ENCODE measurements around the gene LCOR.
"Not testable (repeated sequence)": the region's sequence is repeated elsewhere in the genome, so short reads cannot be mapped to it uniquely, and the experiment has no call there.

LCOR gene

GRCh38 chr10:96831200-96831866 lies 765 bp upstream of the LCOR start:
- no peak for DNase-seq
- Mint-ChIP-seq H3K4me1 (ENCODE audit: low read depth) (peaks cover 45% of the 10 kb centered on the region), H3K27me3 (no peaks in the 10 kb centered on the region), H3K36me3 (ENCODE audit: low read depth) (peaks cover 16% of the 10 kb centered on the region), H3K9me3 (no peaks in the 10 kb centered on the region), H3K27ac (peak overlapping the region; percentile 94), H3K4me3 (peak overlapping the region; percentile 82)

DNA sequence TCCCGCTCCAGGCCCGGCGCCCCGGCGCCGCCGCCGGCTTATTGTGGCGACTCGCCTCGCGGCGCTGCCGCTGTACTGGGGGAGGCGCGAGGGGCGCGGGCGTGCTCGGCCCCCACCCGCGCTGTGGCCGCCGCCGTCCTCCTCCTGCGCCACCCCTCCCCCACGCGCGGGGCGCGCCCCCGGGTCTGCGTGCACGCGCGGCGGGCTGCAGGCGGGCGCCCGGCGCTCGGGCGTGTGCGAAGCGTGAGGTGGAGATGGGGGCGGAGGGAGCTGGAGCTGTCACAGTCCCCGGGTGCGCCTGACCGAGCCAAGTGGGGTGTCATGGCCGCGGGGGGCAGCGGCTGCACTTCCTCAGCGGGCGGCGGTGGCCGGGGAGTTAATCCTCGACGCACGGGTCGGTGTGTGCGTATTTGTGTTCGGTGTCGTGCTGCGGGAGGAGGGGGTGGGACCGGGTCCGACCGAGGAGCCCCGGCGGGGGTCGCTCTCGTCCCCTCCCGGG lies 672 bp downstream of the LCOR start:
- DNase-seq, result no peak
- Mint-ChIP-seq H3K4me3 (peak overlapping the region; percentile 85), H3K4me1 (ENCODE audit: low read depth) (peaks cover 55% of the 10 kb centered on the region), H3K9me3 (no peaks in the 10 kb centered on the region), H3K27me3 (no peaks in the 10 kb centered on the region), H3K27ac (peak overlapping the region; percentile 89), H3K36me3 (ENCODE audit: low read depth) (peaks cover 23% of the 10 kb centered on the region)

DNA sequence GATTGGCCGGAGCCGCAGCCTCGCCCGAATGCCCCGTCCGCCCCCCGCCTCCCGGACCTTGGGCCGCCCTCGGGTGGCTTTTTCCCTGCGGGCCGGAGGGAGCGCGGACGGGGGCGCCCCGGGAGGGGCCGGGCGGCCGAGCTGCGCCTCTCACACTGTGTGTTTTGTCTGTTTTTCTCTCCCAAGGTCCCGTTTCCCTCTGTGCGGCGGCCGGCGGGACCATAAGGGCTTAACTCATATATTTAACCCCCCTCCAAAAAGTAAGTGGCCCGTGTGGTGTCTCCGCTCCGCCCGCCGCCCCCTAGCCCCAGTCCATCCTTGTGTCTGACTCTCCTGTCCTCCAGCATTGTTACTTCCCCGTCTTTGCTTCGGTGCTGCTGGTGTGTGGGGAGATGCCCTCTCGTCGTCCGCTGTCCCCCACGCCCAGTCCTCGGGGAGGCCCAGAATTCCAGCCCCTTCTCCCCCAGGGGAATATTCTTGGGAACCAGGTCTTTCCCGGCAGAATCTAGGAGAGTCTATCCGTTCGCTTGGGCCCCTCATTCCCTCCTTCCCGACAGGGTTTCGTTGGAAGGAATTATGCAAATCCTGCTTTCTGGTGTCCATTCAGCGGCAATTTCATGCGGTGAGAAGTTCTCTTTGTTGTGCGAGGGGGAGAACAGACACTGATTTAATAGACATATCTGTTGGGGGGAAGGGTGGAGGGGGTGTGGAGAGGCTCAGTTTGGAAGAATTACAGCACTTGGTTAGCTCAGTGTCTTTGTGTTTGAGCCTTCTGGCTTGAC lies 1.3 kb downstream of the LCOR start:
- H3K4me1 Mint-ChIP-seq (ENCODE audit: low read depth), result peaks cover 59% of the 10 kb centered on the region
- no peaks in the 10 kb centered on the region for H3K9me3 Mint-ChIP-seq
- peak overlapping the region; percentile 90 for H3K27ac Mint-ChIP-seq
- peaks cover 27% of the 10 kb centered on the region for H3K36me3 Mint-ChIP-seq (ENCODE audit: low read depth)
- no peaks in the 10 kb centered on the region for H3K27me3 Mint-ChIP-seq
- peak overlapping the region; percentile 91 for H3K4me3 Mint-ChIP-seq
- no peak for DNase-seq

- Mint-ChIP-seq H3K27ac (peak overlapping the region; percentile 90), H3K27me3 (no peaks in the 10 kb centered on the region), H3K4me3 (peak overlapping the region; percentile 91), H3K9me3 (no peaks in the 10 kb centered on the region), H3K36me3 (ENCODE audit: low read depth) (peaks cover 32% of the 10 kb centered on the region), H3K4me1 (ENCODE audit: low read depth) (peaks cover 65% of the 10 kb centered on the region)
- DNase-seq, result no peak
These were observed 2.0 kb downstream of the LCOR start for GRCh38 chr10:96834120-96834519.

- Mint-ChIP-seq H3K27ac (no peak overlapping the region), H3K9me3 (no peaks in the 10 kb centered on the region), H3K4me3 (peak overlapping the region; percentile 30), H3K27me3 (no peaks in the 10 kb centered on the region), H3K36me3 (ENCODE audit: low read depth) (peaks cover 33% of the 10 kb centered on the region), H3K4me1 (ENCODE audit: low read depth) (peaks cover 70% of the 10 kb centered on the region)
- DNase-seq, result no peak
These were observed 3.8 kb downstream of the LCOR start for GRCh38 chr10:96835899-96836298.

- no peak overlapping the region for H3K27ac Mint-ChIP-seq
- H3K27me3 Mint-ChIP-seq, result no peaks in the 10 kb centered on the region
- peaks cover 75% of the 10 kb centered on the region for H3K4me1 Mint-ChIP-seq (ENCODE audit: low read depth)
- no peak overlapping the region for H3K4me3 Mint-ChIP-seq
- H3K9me3 Mint-ChIP-seq, result no peaks in the 10 kb centered on the region
- DNase-seq, result no peak
- peaks cover 28% of the 10 kb centered on the region for H3K36me3 Mint-ChIP-seq (ENCODE audit: low read depth)
These were observed 6.4 kb downstream of the LCOR start for GRCh38 chr10:96838529-96838928.

- H3K36me3 Mint-ChIP-seq (ENCODE audit: low read depth), result peaks cover 17% of the 10 kb centered on the region
- H3K4me3 Mint-ChIP-seq, result peak overlapping the region; percentile 8
- H3K9me3 Mint-ChIP-seq, result no peaks in the 10 kb centered on the region
- H3K27ac Mint-ChIP-seq, result peak overlapping the region; percentile 72
- H3K27me3 Mint-ChIP-seq, result no peaks in the 10 kb centered on the region
- no peak for DNase-seq
- peaks cover 71% of the 10 kb centered on the region for H3K4me1 Mint-ChIP-seq (ENCODE audit: low read depth)
These were observed 8.9 kb downstream of the LCOR start for GRCh38 chr10:96840841-96841518.

- Mint-ChIP-seq H3K27ac (no peak overlapping the region), H3K4me1 (ENCODE audit: low read depth) (peaks cover 68% of the 10 kb centered on the region), H3K36me3 (ENCODE audit: low read depth) (peaks cover 9% of the 10 kb centered on the region), H3K27me3 (no peaks in the 10 kb centered on the region), H3K4me3 (no peak overlapping the region), H3K9me3 (no peaks in the 10 kb centered on the region)
- no peak for DNase-seq
These were observed 11.0 kb downstream of the LCOR start for GRCh38 chr10:96842896-96843723.

DNA sequence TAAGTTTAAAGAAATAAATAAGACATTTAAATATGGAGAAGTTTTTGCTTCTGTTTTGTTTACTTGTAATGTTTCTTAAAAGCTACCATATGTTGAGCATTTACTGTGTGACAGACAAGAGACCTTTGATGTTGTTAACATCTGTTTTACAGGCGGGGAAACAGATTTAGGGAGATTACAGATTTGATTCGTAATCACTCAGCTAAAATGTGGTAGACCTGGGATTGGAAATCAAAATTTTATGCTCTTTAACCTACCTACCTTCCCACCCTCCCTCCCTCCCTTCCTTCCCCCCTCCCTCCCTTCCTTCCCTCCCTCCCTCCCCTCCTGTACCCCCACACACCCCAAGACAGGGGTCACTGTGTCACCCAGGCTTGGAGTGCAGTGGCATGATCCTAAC lies 11.7 kb downstream of the LCOR start:
- Mint-ChIP-seq H3K27ac (no peak overlapping the region), H3K36me3 (ENCODE audit: low read depth) (peaks cover 3% of the 10 kb centered on the region), H3K4me3 (no peak overlapping the region), H3K27me3 (no peaks in the 10 kb centered on the region), H3K9me3 (no peaks in the 10 kb centered on the region), H3K4me1 (ENCODE audit: low read depth) (peaks cover 62% of the 10 kb centered on the region)
- DNase-seq, result no peak

DNA sequence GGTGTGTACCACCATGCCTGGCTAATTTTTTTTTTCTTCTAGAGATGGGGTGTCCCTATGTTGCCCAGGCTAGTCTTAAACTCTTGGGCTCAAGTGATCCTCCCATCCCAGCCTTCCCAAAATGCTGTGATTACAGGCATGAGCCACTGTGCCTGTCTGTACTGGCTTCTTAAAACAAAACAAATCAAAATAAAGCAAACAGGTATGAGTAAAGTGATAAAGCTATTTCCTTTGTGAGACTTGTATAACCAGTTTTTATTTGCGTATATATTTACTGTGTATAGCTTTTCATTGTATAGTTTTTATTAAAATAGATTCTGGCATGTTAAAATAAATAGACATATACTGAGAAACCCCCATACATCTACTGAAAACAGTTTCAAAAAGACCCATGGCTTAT lies 14.3 kb downstream of the LCOR start:
- no peak overlapping the region for H3K4me3 Mint-ChIP-seq
- no peak overlapping the region for H3K27ac Mint-ChIP-seq
- no peaks in the 10 kb centered on the region for H3K27me3 Mint-ChIP-seq
- no peak for DNase-seq
- peaks cover 14% of the 10 kb centered on the region for H3K36me3 Mint-ChIP-seq (ENCODE audit: low read depth)
- H3K9me3 Mint-ChIP-seq, result no peaks in the 10 kb centered on the region
- peaks cover 58% of the 10 kb centered on the region for H3K4me1 Mint-ChIP-seq (ENCODE audit: low read depth)

DNA sequence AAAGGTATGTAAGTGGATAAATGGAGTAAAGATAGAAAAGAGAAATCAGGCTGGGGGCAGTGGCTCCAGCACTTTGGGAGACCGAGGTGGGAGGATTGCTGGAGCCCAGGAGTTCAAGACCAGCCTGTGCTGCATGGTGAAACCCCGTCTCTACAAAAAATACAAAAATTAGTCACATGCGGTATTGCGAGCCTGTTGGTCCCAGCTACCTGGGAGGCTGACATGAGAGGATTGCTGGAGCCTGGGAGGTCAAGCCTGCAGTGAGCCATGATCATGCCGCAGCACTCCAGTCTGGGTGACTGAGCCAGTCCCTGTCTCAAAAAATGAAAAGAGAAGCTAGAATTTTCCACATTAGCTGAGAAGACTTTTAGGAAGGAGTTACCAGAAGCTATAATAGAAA lies 14.8 kb downstream of the LCOR start:
- no peaks in the 10 kb centered on the region for H3K27me3 Mint-ChIP-seq
- H3K4me1 Mint-ChIP-seq (ENCODE audit: low read depth), result peaks cover 59% of the 10 kb centered on the region
- H3K9me3 Mint-ChIP-seq, result no peaks in the 10 kb centered on the region
- no peak for DNase-seq
- H3K4me3 Mint-ChIP-seq, result no peak overlapping the region
- peaks cover 18% of the 10 kb centered on the region for H3K36me3 Mint-ChIP-seq (ENCODE audit: low read depth)
- H3K27ac Mint-ChIP-seq, result peak overlapping the region; percentile 7

DNA sequence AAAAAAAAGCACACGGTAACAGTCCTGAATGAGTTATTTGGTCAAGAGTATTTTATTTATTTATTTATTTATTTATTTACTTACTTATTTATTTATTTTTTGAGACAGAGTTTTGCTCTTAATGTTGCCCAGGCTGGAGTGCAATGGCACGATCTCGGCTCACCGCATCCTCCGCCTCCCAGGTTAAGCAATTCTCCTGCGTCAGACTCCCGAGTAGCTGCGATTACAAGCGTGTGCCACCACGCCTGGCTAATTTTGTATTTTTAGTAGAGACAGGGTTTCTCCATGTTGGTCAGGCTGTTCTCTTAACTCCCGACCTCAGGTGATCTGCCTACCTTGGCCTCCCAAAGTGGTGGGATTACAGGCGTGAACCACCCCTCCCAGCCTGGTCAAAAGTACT lies 15.3 kb downstream of the LCOR start:
- not testable (repeated sequence) for H3K4me3 Mint-ChIP-seq, H3K27me3 Mint-ChIP-seq, DNase-seq, H3K27ac Mint-ChIP-seq, H3K9me3 Mint-ChIP-seq
- peaks cover 19% of the 10 kb centered on the region for H3K36me3 Mint-ChIP-seq (ENCODE audit: low read depth)
- H3K4me1 Mint-ChIP-seq (ENCODE audit: low read depth), result peaks cover 56% of the 10 kb centered on the region

GRCh38 chr10:96850113-96850512 lies 18.0 kb downstream of the LCOR start:
- H3K27me3 Mint-ChIP-seq, result no peaks in the 10 kb centered on the region
- peaks cover 37% of the 10 kb centered on the region for H3K36me3 Mint-ChIP-seq (ENCODE audit: low read depth)
- no peak overlapping the region for H3K27ac Mint-ChIP-seq
- no peaks in the 10 kb centered on the region for H3K9me3 Mint-ChIP-seq
- H3K4me3 Mint-ChIP-seq, result no peak overlapping the region
- H3K4me1 Mint-ChIP-seq (ENCODE audit: low read depth), result peaks cover 46% of the 10 kb centered on the region
- DNase-seq, result no peak

- no peaks in the 10 kb centered on the region for H3K9me3 Mint-ChIP-seq
- H3K27me3 Mint-ChIP-seq, result no peaks in the 10 kb centered on the region
- H3K36me3 Mint-ChIP-seq (ENCODE audit: low read depth), result peaks cover 38% of the 10 kb centered on the region
- peaks cover 45% of the 10 kb centered on the region for H3K4me1 Mint-ChIP-seq (ENCODE audit: low read depth)
- no peak overlapping the region for H3K4me3 Mint-ChIP-seq
- H3K27ac Mint-ChIP-seq, result no peak overlapping the region
- no peak for DNase-seq
These were observed 18.7 kb downstream of the LCOR start for GRCh38 chr10:96850825-96851224.

Measured in activated T-cell treated with anti-CD3 and anti-CD28 coated beads, Interleukin-2, amount 50 U/mL, for 24 hours (primary cell).